K562 (cell line): ENCODE measurements around the gene TMPRSS5. TPM values are rescaled to one million over a fixed set of nuclear protein-coding genes. Genes with fewer than 3 reads are reported as not detected.

ENCODE experiments used
- ATAC-seq: fragments of 200-7000 bp; cut with Tn5 transposase; 3 replicates; pipeline ENCODE4 v1.9.1; 2020; ENCODE audit warnings: moderate library complexity
- BruUV-seq: library from RNA; stranded (reverse); fragments of 400-500 nt; replicated peaks from 2 replicates; lab custom pipeline; 2021; lab: Mats Ljungman, UMichigan
- CTCF ChIA-PET: fragments of 300-600 bp; formaldehyde crosslinking; extraction: SDS; loops from one replicate; lab custom pipeline; 2021; ENCODE audit warnings: low intra/inter-chr PET ratio; lab: Yijun Ruan, JAX
- POLR2A ChIA-PET: fragments of 300-600, 350-650 bp; sonication (Branson Sonifier 250); formaldehyde crosslinking; extraction: SDS; loops from one replicate; lab custom pipeline; 2021; ENCODE audit warnings: antibody characterized with exemption, inconsistent platforms; lab: Yijun Ruan, JAX
- DNase-seq, 4 experiments: peaks; one replicate each; pipeline versions ENCODE4 v3.0.0 to v3.0.0-alpha.2; 2011 to 2018; ENCODE audit warnings: low spot score in 3 of 4, mixed read lengths in 3 of 4; ENCODE audit errors: extremely low read depth in 1 of 4
- FAIRE-seq: peaks from 2 replicates; lab custom pipeline; 2011; peaks lifted over from hg19 to GRCh38; lab: Jason Lieb, UNC
- H2AFZ ChIP-seq: 2 replicates; pipeline ENCODE4 v1.6.0; 2011; ENCODE audit warnings: low read depth, low read length, control low read depth, inconsistent platforms
- H3K27ac ChIP-seq: fragments of 200-600 bp; 3 replicates; pipeline ENCODE4 v1.8.0; 2011; ENCODE audit warnings: low read depth, mild to moderate bottlenecking, control low read depth, inconsistent platforms, low read length, moderate library complexity, mixed read lengths; ENCODE audit errors: extremely low read depth
- H3K27me3 ChIP-seq, 2 experiments: fragments of 300-600 bp in 1 of 2; 2 replicates in 1 of 2; 3 replicates in 1 of 2; pipeline versions ENCODE4 v1.6.0 to v1.8.0; 2011; ENCODE audit warnings: inconsistent platforms in 2 of 2, low read length in 2 of 2, mild to moderate bottlenecking in 1 of 2, mixed read lengths in 1 of 2, moderate library complexity in 1 of 2; ENCODE audit not compliant: control insufficient read depth in 2 of 2, insufficient read depth in 2 of 2
- H3K36me3 ChIP-seq: fragments of 300-600 bp; 3 replicates; pipeline ENCODE4 v1.8.0; 2011; ENCODE audit warnings: mild to moderate bottlenecking, low read length, inconsistent platforms; ENCODE audit not compliant: control insufficient read depth, insufficient read depth
- H3K4me1 ChIP-seq, 2 experiments: fragments of 200-600 bp in 1 of 2; replicated peaks in 1 of 2; 2 replicates in 1 of 2; 3 replicates in 1 of 2; pipeline versions ENCODE4 v1.5.1 to v1.8.0; 2011; ENCODE audit warnings: inconsistent platforms in 2 of 2, low read length in 2 of 2, mild to moderate bottlenecking in 1 of 2, mixed read lengths in 1 of 2, moderate library complexity in 1 of 2; ENCODE audit not compliant: control insufficient read depth in 2 of 2, insufficient read depth in 2 of 2
- H3K4me2 ChIP-seq: 2 replicates; pipeline ENCODE4 v1.6.1; 2011; ENCODE audit warnings: low read length, control low read depth, inconsistent platforms, mixed read lengths; ENCODE audit not compliant: insufficient read depth
- H3K4me3 ChIP-seq: fragments of 200-600 bp; sonication (generic), shearing (Covaris generic); 2 replicates; pipeline ENCODE4 v1.5.1; 2016; ENCODE audit warnings: control low read depth, inconsistent platforms
- H3K79me2 ChIP-seq: fragments of 200-600 bp; 3 replicates; pipeline ENCODE4 v1.8.0; 2011; ENCODE audit warnings: low read length, inconsistent platforms; ENCODE audit not compliant: control insufficient read depth, insufficient read depth
- H3K9ac ChIP-seq, 2 experiments: 2 replicates each; pipeline versions ENCODE4 v1.6.0 to v1.6.1; 2011; ENCODE audit warnings: low read depth in 2 of 2, low read length in 2 of 2, control low read depth in 1 of 2, inconsistent platforms in 1 of 2, mild to moderate bottlenecking in 1 of 2, mixed read lengths in 1 of 2; ENCODE audit not compliant: insufficient read depth in 1 of 2
- H3K9me1 ChIP-seq: one replicate; pipeline ENCODE4 v1.6.0; 2011; ENCODE audit warnings: inconsistent platforms, mild to moderate bottlenecking, low read length, moderate library complexity; ENCODE audit not compliant: control insufficient read depth, insufficient read depth
- H3K9me3 ChIP-seq: replicated peaks from 2 replicates; pipeline ENCODE4 v1.5.1; 2011; ENCODE audit warnings: low read depth, low read length, inconsistent platforms; ENCODE audit not compliant: control insufficient read depth, insufficient read depth
- H4K20me1 ChIP-seq: replicated peaks from 2 replicates; pipeline ENCODE4 v1.6.1; 2011; ENCODE audit warnings: low read length, inconsistent platforms, mixed read lengths; ENCODE audit not compliant: control insufficient read depth, insufficient read depth
- DACH1 ChIP-seq: fragments of 450-650 bp; IDR thresholded peaks from 2 replicates; pipeline ENCODE4 v1.6.1; 2018; ENCODE audit not compliant: partially characterized antibody
- EHMT2 ChIP-seq: fragments of 450-650 bp; IDR thresholded peaks from 2 replicates; pipeline ENCODE4 v1.6.1; 2018; ENCODE audit warnings: antibody characterized with exemption
- KAT7 ChIP-seq: sonication (generic); formaldehyde crosslinking; IDR thresholded peaks from 2 replicates; pipeline ENCODE4 v1.8.0; 2022; ENCODE audit warnings: missing genetic modification reagents, mild to moderate bottlenecking, borderline replicate concordance
- L3MBTL2 ChIP-seq: fragments of 450-650 bp; IDR thresholded peaks from 2 replicates; pipeline ENCODE4 v1.6.1; 2016; ENCODE audit warnings: mild to moderate bottlenecking, moderate library complexity
- MECOM ChIP-seq: fragments of 250-450 bp; sonication (Bioruptor Pico); IDR thresholded peaks from 2 replicates; pipeline ENCODE4 v1.8.0; 2022; ENCODE audit warnings: inconsistent platforms
- SMARCB1 ChIP-seq: IDR thresholded peaks from 2 replicates; pipeline ENCODE4 v1.6.1; 2011; ENCODE audit warnings: improper control_type of control experiment, low read depth; ENCODE audit not compliant: insufficient read length
- SMC3 ChIP-seq: conservative IDR thresholded peaks from 2 replicates; pipeline ENCODE4 v1.6.1; 2011; ENCODE audit warnings: low read depth, low read length, improper control_type of control experiment; ENCODE audit not compliant: insufficient read depth
- ZNF699 ChIP-seq: fragments of 250-450 bp; sonication (Bioruptor Pico); IDR thresholded peaks from 2 replicates; pipeline ENCODE4 v1.8.0; 2021; ENCODE audit warnings: mild to moderate bottlenecking, moderate library complexity; ENCODE audit not compliant: insufficient replicate concordance
- WGBS: fragments of 100-300 bp; shearing (Covaris generic); methylation state at CpG from one replicate; pipeline ENCODE4 v1.1.6; 2016; ENCODE audit warnings: low coverage, mixed read lengths; ENCODE audit not compliant: insufficient coverage; ENCODE audit errors: missing lambda C conversion rate; 5-methylcytosine and 5-hydroxymethylcytosine counted together
- in situ Hi-C: fragments of 300-500 bp; cut with MboI; formaldehyde crosslinking; loops from 4 replicates; pipeline ENCODE4 v1.15.0; 2018; ENCODE audit warnings: inconsistent platforms, mixed read lengths
- intact Hi-C: fragments of 100-400 bp; cut with micrococcal nuclease; formaldehyde crosslinking; loops from 2 replicates; pipeline ENCODE4 v1.14.2; 2022
- polyA plus RNA-seq, 8 experiments: library from polyadenylated mRNA; depleted of rRNA in 4 of 8; stranded (reverse) in 5 of 8; unstranded in 3 of 8; fragments of >200 nt; fragmentation: Nextera tagmentation in 2 of 8; fragmentation: Illumina TruSeq in 1 of 8; extraction: Ambion mirVana in 2 of 8; extraction: Trizol in 1 of 8; gene quantifications; 2 replicates each; pipeline versions ENCODE4 v1.2.1 to v1.2.3, GENCODE V29; 2011 to 2014; ENCODE audit warnings: inconsistent platforms in 1 of 8, missing spikeins in 1 of 8
- total RNA-seq, 7 experiments: library from RNA; depleted of rRNA in 6 of 7; stranded (reverse); fragments of >200 nt in 6 of 7; fragmentation: Illumina TruSeq in 2 of 7; extraction: Trizol in 2 of 7; gene quantifications; 2 replicates each; pipeline versions ENCODE4 v1.2.1 to v1.2.3, GENCODE V29; 2011 to 2021; ENCODE audit warnings: low replicate concordance in 1 of 7
- TF ChIP-seq, protein P1 (sequence below), 2 experiments: fragments of 250-450 bp in 1 of 2; fragments of 450-650 bp in 1 of 2; sonication (Bioruptor Pico) in 1 of 2; IDR thresholded peaks; 2 replicates each; pipeline versions ENCODE4 v1.6.1 to v1.8.0; 2016 to 2021; ENCODE audit warnings: mild to moderate bottlenecking in 2 of 2, moderate library complexity in 2 of 2, missing compliant biosample characterization in 1 of 2, missing genetic modification characterization in 1 of 2
- TF ChIP-seq, protein P2 (sequence below), 2 experiments: IDR thresholded peaks; 2 replicates each; pipeline ENCODE4 v1.6.1; 2011; ENCODE audit warnings: borderline replicate concordance in 1 of 2, control low read depth in 1 of 2, low read depth in 1 of 2, low read length in 1 of 2, mild to moderate bottlenecking in 1 of 2, mixed read lengths in 1 of 2, moderate library complexity in 1 of 2; ENCODE audit not compliant: insufficient read depth in 1 of 2, insufficient read length in 1 of 2, poor library complexity in 1 of 2, severe bottlenecking in 1 of 2; ENCODE audit errors: extremely low read depth in 1 of 2
- TF ChIP-seq, protein P3 (sequence below), 2 experiments: fragments of 450-650 bp; IDR thresholded peaks; 2 replicates each; pipeline ENCODE4 v1.6.1; 2018; ENCODE audit warnings: mild to moderate bottlenecking in 2 of 2, low read depth in 1 of 2; ENCODE audit not compliant: partially characterized antibody in 2 of 2
- TF ChIP-seq, protein P4 (sequence below): IDR thresholded peaks from 2 replicates; pipeline ENCODE4 v1.6.1; 2011; ENCODE audit not compliant: insufficient read length; ENCODE audit errors: extremely low read depth

TMPRSS5 gene
- total and polyA plus RNA-seq, 9 of the 15 experiments (the other 6 are each of a cell fraction or from before 2014, with no cell fraction given), result 0.07 to 0.49 (median 0.17) TPM; not detected in 1

DNA sequence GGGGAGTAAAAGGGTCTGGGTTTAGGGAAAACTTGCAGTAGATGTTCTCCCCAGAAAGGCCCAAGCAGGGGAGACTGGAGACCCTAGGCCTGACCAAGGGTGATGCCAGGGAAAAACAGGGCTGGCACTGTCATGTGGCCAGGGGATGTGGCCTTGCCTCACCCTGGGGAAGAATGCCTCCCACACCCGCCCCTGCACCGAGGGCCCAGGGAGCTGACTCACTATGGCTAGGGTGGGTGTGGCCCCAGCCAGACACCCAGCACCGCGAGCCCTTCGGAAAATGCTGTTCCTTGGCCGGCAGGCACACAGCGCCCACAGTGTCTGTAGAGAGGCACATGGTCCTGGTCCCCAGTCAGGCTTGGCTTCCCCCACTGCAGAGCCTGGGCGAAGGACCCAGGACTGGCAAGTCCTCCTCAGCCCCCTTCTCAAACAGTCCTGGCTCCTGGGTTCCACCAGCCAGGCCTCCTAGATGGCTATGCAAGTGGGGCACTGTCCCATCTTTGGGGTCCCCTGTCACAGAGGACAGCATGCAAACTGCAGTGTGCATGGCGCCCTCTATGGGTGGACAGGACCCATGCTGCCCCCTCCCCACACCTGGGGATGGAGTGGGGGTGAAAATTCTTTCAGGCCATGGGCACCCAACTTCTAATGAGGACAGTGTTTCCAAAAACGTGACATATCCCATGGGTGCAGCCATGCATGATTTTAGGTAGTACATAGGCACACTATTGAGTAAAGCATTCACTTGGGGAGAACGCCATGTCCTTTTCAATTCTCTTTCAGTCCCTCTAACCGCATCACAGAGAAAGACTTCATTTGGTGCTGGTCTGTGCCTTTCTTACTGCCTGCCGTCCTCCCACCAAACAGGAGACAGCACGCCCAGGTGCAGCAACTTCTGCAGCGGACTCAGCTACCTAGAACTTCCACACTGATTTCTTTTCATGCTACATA, 15.2 kb downstream of the TMPRSS5 start:
- Histone ChIP-seq H3K79me2 (no peaks in the 10 kb centered on the region), H3K27me3 (no peaks in the 10 kb centered on the region), H3K36me3 (no peaks in the 10 kb centered on the region), H4K20me1 (no peaks in the 10 kb centered on the region), H3K9me3 (no peaks in the 10 kb centered on the region), H3K4me2 (peak overlapping the region; percentile 66), H3K4me3 (no peak overlapping the region), H3K9ac (peak overlapping the region; percentile 51 to 92), H2AFZ (peak overlapping the region; percentile 98), H3K9me1 (no peaks in the 10 kb centered on the region), H3K4me1 (peaks cover 22 to 38% of the 10 kb centered on the region in 2 experiments), H3K27ac (peak overlapping the region; percentile 87)
- POLR2A ChIA-PET, result interaction anchor here (0.5 to 1.0 kb wide), 4 partner anchors 150 to 1852 kb away, joined by 3 read pairs; no protein-coding TSS in a partner anchor
- DNase-seq (peak; percentile 92 to 93 (median 92)), FAIRE-seq (peak; percentile 96), ATAC-seq (peak; percentile 98)
- CTCF ChIA-PET, result no interaction called here
- 31% methylated on average over 15 of the region's 15 CpGs for WGBS
- no TSS peak for BruUV-seq
- intact Hi-C loops, result loop anchor here (1.0 to 5.0 kb wide), 5 partner anchors 26 to 137 kb away; no protein-coding TSS in a partner anchor
- in situ Hi-C loops, result no loop called here
- TF ChIP-seq SMC3 (peak; percentile 19; the same call in 1 of the 2 replicates), DACH1 (no peak), MECOM (no peak), SMARCB1 (no peak), EHMT2 (no peak; the same call in none of the 2 replicates), L3MBTL2 (peak; percentile 94), KAT7 (peak; percentile 93; the same call in 1 of the 2 replicates), ZNF699 (CRISPR knock-in tag) (no peak)
- TF ChIP-seq, protein P1, sequence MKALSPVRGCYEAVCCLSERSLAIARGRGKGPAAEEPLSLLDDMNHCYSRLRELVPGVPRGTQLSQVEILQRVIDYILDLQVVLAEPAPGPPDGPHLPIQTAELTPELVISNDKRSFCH (CRISPR knock-in tag; IDR thresholded peaks at IDR 0.05), result no peak
- TF ChIP-seq, protein P1 (tag; IDR thresholded peaks at IDR 0.05), result peak; percentile 64; the same call in 1 of the 2 replicates
- TF ChIP-seq, protein P2, sequence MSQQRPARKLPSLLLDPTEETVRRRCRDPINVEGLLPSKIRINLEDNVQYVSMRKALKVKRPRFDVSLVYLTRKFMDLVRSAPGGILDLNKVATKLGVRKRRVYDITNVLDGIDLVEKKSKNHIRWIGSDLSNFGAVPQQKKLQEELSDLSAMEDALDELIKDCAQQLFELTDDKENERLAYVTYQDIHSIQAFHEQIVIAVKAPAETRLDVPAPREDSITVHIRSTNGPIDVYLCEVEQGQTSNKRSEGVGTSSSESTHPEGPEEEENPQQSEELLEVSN (IDR thresholded peaks at IDR 0.05; ENCODE audit: borderline replicate concordance in 1 of 2, extremely low read depth in 1 of 2, insufficient read depth in 1 of 2, insufficient read length in 1 of 2, low read depth in 1 of 2, low read length in 1 of 2, poor library complexity in 1 of 2, severe bottlenecking in 1 of 2), result peak; percentile 77 to 82
- TF ChIP-seq, protein P3, sequence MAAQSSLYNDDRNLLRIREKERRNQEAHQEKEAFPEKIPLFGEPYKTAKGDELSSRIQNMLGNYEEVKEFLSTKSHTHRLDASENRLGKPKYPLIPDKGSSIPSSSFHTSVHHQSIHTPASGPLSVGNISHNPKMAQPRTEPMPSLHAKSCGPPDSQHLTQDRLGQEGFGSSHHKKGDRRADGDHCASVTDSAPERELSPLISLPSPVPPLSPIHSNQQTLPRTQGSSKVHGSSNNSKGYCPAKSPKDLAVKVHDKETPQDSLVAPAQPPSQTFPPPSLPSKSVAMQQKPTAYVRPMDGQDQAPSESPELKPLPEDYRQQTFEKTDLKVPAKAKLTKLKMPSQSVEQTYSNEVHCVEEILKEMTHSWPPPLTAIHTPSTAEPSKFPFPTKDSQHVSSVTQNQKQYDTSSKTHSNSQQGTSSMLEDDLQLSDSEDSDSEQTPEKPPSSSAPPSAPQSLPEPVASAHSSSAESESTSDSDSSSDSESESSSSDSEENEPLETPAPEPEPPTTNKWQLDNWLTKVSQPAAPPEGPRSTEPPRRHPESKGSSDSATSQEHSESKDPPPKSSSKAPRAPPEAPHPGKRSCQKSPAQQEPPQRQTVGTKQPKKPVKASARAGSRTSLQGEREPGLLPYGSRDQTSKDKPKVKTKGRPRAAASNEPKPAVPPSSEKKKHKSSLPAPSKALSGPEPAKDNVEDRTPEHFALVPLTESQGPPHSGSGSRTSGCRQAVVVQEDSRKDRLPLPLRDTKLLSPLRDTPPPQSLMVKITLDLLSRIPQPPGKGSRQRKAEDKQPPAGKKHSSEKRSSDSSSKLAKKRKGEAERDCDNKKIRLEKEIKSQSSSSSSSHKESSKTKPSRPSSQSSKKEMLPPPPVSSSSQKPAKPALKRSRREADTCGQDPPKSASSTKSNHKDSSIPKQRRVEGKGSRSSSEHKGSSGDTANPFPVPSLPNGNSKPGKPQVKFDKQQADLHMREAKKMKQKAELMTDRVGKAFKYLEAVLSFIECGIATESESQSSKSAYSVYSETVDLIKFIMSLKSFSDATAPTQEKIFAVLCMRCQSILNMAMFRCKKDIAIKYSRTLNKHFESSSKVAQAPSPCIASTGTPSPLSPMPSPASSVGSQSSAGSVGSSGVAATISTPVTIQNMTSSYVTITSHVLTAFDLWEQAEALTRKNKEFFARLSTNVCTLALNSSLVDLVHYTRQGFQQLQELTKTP (IDR thresholded peaks at IDR 0.05; ENCODE audit: low read depth in 1 of 2, partially characterized antibody in 2 of 2), result no peak
- TF ChIP-seq, protein P4, sequence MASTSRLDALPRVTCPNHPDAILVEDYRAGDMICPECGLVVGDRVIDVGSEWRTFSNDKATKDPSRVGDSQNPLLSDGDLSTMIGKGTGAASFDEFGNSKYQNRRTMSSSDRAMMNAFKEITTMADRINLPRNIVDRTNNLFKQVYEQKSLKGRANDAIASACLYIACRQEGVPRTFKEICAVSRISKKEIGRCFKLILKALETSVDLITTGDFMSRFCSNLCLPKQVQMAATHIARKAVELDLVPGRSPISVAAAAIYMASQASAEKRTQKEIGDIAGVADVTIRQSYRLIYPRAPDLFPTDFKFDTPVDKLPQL, result no peak
